Measurements from ENCODE around the gene MORN3.
A peak's percentile ranks its signal among the peaks of the same experiment; 100 is the strongest.
"Not testable (repeated sequence)": the region's sequence is repeated elsewhere in the genome, so short reads cannot be mapped to it uniquely, and the experiment has no call there.

MORN3 gene

DNA sequence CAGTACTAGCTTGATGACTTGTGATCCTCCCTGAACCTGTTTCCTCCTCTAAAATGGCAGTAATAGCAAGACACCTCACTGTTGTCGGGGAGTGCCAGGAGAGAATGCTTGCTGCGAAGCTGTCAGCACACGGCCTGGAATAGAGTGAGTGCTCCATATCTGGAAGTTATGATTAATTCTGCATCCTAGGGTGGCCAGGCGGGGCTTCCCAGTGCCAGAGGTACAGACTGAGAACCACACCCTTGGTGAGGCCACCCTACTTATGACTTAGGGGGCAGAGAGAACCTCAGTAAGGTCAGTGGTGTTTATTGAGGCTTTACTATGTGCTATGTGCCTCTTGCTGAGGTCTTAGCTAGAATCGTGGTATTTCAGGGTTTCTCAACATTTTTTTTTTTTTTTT is 20.1 kb downstream of the MORN3 start:
- no peak for FAIRE-seq
- DNase-seq (ENCODE audit: extremely low spot score, insufficient read length, low read depth) = no peak

DNA sequence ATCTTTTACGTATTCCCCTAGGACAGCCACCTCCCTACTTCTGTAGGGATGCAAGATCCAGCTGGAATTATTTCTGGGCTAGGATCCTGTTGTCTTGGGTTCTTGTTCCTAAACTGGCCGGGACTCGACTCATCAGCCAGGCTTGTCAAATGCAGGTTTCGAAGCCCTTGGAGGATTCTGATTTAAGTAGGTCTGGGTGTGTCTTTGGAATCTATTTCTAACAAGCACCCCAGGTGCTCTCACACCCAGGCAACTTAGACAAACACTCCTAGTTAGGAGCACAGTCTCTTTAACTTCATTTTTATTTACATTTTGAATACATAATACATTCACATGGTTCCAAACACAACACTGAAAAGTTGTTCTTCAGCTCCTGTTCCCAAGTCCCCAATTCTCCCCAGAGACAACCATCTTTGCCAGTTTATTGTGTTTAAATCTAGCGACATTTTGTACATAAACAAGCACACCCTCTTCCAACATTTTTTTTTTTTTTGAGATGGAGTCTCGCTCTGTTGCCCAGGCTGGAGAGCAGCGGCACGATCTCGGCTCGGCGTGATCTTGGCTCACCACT is 20.9 kb downstream of the MORN3 start:
- no peak for FAIRE-seq
- no peak for DNase-seq (ENCODE audit: extremely low spot score, insufficient read length, low read depth)

DNA sequence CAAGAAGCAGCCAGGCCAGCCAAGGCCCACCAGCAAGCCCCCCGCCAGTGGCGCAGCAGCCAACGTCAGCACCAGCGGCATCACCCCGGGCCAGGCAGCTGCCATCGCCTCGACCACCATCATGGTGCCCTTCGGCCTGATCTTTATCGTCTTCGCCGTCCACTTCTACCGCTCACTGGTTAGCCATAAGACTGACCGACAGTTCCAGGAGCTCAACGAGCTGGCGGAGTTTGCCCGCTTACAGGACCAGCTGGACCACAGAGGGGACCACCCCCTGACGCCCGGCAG is 28.2 kb downstream of the MORN3 start:
- FAIRE-seq (no peak), DNase-seq (ENCODE audit: extremely low spot score, insufficient read length, low read depth) (no peak)

DNA sequence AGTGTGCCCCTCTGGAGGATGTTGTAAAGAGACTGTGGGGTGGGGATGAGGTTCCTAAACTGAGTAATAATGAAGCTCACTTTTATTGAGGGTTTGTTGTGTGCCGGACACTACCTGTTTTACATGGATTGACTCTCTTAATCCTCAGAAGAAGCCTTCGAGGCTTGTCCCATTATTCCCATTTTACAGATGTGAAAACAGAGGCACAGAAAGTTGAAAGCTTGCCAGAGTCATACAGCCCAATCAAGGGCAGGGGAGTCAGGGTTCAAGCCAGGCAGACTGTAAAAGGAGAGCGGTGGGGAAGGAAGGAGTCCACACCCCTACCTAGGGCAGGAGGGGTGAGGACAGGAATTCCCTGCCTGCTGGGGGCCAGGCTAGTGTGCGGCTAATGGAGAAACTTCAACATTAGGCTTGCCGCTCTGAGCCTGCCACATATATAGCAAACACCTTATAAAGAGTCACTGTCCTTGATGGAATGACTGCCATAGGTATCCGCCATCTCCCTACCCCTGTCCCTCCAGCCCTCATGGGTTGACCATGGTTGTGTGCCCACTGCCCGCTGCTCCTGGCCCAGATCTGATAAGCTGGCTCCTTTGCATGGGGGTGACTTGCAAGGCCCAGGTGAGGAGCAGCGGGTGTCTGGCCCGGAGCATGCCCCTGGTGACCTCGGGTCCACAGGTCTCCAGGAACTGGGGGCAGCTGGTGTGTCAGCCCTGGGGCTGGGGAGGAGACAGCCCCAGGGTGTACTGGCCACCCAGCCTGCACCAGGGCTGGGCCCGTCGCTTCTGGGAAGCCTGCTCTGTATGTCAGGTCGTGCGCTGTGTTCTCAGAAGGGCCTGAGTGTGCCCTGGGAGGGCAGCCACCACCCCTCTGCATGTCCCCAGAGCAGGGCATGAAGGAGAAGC is 30.9 kb downstream of the MORN3 start:
- DNase-seq (ENCODE audit: extremely low spot score, insufficient read length, low read depth) (no peak), FAIRE-seq (no peak)

DNA sequence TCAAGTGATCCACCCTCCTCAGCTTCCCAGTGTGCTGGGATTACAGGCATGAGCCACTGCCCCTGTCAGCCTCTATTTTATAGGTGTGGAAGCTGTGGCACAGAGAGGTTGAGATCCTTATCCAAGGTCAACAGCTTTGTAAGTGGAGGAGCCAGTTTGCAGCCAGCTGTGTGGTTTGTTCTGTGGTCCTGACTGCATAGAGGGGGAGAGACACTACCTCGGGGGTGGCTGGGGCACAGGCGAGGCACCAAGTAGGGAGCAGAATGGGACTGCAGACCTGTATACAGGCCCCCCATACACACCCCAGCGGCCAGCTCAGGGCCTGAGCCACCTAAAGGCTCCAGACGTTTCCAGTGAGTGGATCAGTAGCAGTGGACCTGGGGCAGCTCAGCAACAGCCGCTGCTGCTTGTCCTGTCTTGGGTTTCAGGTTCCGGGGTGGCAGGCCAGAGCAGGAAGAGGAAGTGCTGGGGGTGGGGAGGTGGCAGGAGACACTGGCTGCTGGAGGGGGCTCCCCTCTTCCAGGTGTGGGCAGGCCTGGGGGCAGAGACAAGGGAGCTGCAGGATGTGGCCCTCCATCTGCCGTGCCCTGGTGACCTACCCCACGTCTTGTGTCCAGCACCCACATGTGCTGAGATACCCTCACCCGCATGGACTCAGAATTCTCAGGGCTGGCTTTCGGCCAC is 32.1 kb downstream of the MORN3 start:
- peak; percentile 48 for DNase-seq (ENCODE audit: extremely low spot score, insufficient read length, low read depth)
- peak; percentile 89 for FAIRE-seq

DNA sequence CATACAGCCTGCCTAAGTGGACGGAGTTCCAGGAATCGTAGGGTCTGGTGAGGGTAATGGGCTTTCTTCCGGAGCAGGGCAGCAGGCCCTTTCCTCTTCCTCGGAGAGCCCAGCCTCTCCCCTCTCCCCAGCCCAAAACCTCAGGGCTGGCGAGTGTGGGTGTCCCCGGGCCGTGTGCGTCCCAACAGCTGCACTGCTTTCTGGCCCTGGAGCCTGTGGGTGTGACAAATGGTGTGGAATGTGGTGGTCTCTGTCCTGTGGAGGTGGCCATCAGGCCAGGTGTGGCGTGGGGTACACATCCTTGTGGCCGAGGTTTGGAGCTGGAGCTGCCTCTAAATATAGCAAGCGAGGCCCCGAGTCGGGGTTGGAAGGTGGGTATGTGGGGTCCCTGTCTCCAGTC is 34.6 kb downstream of the MORN3 start:
- DNase-seq (ENCODE audit: extremely low spot score, insufficient read length, low read depth) = no peak
- FAIRE-seq = no peak

DNA sequence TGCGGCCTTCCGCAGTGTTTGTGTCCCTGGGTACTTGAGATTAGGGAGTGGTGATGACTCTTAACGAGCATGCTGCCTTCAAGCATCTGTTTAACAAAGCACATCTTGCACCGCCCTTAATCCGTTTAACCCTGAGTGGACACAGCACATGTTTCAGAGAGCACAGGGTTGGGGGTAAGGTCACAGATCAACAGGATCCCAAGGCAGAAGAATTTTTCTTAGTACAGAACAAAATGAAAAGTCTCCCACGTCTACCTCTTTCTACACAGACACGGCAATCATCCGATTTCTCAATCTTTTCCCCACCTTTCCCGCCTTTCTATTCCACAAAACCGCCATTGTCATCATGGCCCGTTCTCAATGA is 35.6 kb downstream of the MORN3 start:
- not testable (repeated sequence) for FAIRE-seq; DNase-seq (ENCODE audit: extremely low spot score, insufficient read length, low read depth)

DNA sequence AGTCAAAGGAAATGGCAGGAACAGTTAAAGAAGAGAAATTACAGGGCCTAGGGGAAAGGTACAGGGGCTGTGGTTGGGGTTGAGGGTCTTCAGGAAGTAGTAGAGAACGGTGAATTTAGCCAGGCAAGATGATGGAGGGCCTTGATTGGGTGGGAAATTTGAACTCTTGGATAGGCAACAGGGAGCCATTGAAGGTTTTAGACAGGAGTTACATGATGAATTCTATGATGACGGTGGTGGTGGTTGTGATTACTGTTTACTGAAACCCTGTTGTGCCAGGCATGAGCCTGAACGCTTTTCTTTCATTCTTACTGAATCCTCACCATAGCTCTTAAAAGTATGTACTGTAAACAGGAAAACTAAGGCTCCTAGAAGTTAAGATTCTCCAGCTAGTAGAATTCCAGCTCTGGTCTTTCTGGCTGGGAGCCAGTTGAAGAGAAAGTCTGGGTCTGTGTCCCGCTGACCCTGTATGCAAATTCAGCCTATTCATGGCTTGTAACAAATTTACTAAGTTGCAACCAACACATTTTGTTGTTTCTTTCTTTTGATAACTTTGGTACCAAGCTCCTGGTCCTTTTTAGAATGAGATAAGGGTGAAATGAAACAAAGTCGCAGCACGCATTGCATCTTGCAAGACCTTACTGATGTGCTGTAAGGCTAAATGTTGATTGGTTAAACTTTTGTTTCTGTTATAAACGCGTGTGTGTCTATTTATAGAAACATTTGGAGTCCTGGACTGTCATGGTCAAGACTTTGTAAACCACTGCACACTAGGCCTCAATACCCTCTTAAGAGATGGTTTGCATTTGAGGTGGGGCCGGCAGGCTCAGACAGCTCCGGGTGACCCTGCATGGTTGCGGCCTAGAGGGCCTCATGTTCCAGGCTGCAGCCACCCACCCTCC is 37.1 kb downstream of the MORN3 start:
- no peak for DNase-seq (ENCODE audit: extremely low spot score, insufficient read length, low read depth)

DNA sequence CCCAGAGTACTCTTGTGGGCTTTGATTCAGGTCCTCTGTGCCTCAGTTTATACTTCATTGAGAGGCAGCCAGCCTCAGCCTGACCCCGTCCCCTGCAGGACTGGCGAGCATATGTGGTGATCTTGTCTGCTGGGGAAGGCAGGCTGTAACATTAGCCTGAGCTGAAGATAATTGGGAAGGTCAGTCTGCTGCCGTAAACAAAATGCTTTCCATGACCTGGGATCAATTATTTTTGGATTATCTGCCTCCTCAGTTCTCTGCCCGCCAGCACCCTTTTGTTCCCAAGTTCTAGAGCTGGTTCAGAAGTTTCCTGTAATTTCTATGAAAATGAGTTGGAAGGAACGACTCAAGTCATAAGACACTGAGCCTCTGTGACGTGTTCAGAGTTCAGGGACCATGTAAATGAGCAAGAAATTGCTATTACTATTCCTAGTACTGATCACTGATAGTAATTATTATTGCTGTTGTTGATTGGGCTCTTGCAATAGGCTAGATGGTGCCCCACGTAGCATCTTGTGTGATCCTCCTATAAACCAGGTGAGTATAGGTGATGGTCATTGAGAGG is 38.6 kb downstream of the MORN3 start:
- FAIRE-seq = no peak
- DNase-seq (ENCODE audit: extremely low spot score, insufficient read length, low read depth) = no peak

More for the DNA sequence above, 37.1 kb downstream of the MORN3 start:
- FAIRE-seq = no peak

DNA sequence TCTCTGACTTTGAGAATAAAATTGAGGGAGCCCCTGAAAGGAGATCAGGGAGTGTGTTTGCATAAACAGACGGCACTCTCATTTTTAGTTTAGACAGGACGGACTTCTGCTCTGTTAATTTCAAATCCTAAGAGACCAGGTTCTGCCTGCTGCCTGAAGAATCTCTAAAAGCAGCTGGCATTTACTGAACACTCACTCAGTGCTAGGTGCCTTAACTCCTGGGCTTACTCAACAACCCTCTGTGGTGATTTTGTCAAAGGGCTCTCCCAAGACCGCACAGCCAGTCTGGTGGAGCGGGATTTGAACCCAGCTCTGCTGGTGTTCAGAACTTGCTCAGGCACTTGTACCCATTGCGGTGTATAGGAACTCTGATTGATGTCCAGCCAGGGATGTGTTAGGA is 40.9 kb downstream of the MORN3 start:
- DNase-seq (ENCODE audit: extremely low spot score, insufficient read length, low read depth) = no peak
- peak; percentile 36 for FAIRE-seq

DNA sequence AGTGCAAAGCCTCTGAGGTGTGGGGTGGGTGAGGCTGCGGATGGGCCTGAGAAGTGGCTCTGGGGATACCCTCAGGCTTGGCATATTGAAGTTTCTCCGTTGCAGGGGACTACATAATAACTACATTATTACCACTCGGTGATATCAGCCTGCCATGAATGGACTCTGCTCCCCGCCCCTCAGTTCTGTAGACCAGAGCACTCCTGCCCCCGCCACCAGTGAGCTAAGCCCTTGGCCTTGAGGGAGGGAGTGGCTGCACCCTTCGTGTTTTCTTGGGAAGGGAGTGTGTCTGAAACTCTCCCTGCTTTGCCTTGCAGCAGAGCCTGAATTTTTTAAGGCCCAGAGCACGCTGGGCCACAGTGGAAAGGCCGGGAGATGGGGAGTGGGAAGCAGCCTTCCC is 41.4 kb downstream of the MORN3 start:
- DNase-seq (ENCODE audit: extremely low spot score, insufficient read length, low read depth) (no peak), FAIRE-seq (no peak)

DNA sequence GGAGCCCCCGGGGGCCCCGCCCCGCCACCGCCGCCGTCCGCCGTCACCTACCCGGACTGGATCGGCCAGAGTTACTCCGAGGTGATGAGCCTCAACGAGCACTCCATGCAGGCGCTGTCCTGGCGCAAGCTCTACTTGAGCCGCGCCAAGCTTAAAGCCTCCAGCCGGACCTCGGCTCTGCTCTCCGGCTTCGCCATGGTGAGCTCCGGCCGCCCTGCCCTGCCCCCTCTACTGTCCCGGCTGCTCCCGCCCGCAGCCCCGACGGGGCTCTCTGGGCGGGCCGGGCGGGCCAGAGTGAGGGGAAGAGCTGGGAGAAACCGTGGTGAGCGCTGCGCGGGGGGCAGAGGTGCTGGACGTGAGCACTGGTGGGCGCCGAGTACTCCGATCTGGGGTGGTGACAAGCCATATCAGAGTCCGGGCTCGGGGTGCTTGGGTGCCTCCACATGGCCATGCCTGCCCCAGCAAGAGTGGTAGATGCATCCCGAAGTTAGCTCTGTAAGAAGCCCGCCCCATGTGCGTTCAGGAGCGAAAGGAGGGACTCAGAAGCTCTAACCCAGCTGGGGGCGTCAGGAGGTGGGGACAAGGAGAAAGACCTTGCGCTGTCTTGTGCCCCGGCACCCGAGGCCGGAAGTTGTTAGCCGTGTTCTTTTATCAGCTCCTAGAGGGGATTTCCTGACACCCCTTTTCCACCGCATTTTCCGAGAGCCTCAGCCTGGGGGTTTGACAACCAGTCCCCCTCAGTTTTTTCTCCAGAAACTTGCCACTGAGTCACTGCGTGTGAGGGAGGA is 42.4 kb downstream of the MORN3 start:
- DNase-seq (ENCODE audit: extremely low spot score, insufficient read length, low read depth) (no peak), FAIRE-seq (peak; percentile 71)

DNA sequence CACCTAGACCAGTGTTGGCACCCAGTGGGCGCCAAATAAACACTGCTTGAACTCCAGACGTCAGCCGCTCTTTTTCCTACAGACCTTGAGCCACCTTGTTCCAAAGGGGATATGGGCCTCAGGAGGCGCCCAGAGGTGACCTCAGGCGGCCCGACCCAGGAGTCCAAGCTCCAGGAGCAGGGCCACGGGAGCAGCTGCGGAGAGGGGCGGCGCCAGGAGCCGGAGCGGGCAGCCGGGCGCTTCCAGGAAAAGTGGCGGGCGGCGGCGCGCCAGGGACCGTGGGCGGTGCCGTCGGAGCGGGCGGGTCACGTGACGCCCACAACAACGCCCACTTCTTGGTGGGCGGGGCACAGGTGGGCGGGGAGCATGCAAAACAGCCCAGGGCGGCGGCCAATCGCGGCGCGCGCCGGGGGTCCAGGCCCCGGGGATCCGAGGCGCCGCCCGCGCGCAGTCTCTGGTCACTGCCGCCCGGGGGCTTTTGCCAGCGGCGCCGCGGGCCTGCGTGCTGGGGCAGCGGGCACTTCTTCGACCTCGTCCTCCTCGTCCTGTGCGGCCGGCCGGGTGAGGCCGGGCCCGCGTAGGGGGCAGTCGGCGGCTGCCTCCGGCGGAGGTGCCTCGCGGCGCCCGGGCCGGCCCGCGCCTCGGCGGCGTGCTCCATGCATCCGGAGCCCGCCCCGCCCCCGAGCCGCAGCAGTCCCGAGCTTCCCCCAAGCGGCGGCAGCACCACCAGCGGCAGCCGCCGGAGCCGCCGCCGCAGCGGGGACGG is 43.2 kb downstream of the MORN3 start, which contains the start of gene ORAI1:
Gene ORAI1 (plus strand): TSS at position 444 of the 766 bp plus-strand sequence.
- DNase-seq (ENCODE audit: extremely low spot score, insufficient read length, low read depth) (peak; percentile 84), FAIRE-seq (peak; percentile 72)

DNA sequence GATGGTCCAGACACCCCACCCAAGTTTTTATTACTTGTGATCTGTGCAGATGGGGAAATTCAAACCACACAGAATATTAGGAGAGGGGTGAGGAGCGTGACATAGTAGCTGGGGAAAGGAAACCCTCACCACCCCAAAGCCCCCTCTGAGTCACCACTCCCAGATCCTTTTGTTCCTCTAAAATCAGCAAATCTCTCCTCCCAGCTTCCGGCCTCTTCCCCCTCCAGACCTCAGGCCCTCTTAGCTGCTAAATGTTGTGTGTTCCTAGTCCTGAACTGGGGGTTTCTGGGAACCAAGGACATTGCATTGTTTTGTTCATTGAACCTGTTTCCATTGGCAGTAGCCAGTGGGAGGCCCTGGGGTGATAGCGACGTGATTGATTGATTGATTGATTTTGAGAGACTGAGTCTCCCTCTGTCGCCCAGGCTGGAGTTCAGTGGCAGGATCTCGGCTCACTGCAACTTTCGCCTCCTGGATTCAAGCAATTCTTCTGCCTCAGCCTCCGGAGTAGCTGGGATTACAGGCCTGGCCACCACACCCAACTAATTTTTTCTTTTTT is 49.0 kb downstream of the MORN3 start:
- no peak for FAIRE-seq
- DNase-seq (ENCODE audit: extremely low spot score, insufficient read length, low read depth) = no peak

DNA sequence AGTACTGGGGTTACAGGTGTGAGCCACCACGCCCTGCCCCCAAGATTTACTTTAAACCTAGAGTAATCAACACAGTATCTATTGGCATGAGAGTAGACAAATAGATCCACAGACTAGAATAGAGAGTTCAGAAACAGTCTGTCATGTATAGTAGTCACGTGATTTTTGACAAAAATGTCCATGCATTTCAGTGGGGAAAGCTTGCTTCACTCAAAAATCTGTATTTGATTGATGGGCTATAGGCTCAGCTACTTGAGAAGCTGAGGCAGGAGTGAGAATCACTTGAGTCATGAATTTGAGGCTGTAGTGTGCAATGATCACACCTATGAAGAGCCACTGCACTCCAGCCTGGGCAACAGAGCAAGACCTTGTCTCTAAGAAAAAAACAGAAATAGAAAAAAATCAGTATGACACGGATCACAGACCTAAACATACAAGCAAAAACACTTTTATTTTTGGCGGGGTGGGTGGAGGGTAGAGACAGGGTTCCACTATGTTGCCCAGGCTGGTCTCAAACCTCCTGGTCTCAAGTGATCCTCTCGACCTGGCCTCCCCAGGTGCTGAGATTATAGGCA is 50.7 kb downstream of the MORN3 start:
- no peak for DNase-seq (ENCODE audit: extremely low spot score, insufficient read length, low read depth)
- FAIRE-seq = no peak

DNA sequence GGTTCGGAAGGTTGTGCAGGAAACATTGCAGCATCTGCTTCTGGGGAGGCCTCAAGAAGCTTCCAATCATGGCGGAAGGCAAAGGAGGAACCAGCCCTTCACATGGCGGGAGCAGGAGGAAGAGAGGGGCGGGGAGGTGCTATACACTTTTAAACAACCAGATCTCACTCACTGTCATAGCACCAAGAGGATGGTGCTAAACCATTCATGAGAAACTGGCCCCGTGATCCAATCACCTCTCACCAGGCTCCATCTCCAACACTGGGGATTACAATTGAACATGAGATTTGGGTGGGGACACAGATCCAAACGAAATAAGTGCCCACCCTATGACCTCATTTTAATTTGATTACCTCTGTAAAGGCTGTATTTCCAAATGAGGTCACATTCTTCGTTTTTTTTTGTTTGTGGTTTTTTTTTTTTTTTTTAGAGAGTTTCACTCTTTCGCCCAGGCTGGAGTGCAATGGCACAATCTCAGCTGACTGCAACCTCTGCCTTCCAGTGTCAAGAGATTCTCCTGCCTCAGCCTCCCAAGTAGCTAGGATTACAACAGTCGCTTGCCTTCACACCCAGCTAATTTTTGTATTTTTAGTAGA is 54.5 kb downstream of the MORN3 start:
- no peak for DNase-seq (ENCODE audit: extremely low spot score, insufficient read length, low read depth)
- FAIRE-seq = no peak

DNA sequence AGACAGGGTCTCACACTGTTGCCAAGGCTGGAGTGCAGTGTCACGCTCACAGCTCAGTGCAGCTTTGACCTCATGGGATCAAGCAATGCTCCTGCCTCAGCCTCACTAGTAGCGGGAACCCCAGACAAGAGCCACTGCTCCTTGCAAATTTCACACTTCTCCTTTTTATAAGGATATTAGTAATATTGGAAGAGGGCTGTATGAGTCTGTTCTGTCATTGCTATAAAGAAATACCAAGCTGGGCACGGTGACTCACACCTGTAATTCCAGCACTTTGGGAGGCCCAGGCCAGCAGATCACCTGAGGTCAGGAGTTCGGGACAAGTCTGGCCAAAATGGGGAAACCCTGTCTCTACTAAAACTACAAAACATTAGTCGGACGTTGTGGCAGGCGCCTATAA is 56.0 kb downstream of the MORN3 start:
- no peak for DNase-seq (ENCODE audit: extremely low spot score, insufficient read length, low read depth)
- FAIRE-seq = no peak
